Activated CD4-positive, alpha-beta T cell treated with anti-CD3 and anti-CD28 coated beads for 24 hours (primary cell): ENCODE results near the gene TBC1D24.
A peak's percentile ranks its signal among the peaks of the same experiment; 100 is the strongest.
"Not testable (repeated sequence)": the region's sequence is repeated elsewhere in the genome, so short reads cannot be mapped to it uniquely, and the experiment has no call there.

Experiments
- DNase-seq, 2 donors: peaks; one replicate each; pipeline ENCODE4 v3.0.0-alpha.2; 2020; ENCODE audit warnings: low read depth in 2 of 2

Gene TBC1D24

DNA sequence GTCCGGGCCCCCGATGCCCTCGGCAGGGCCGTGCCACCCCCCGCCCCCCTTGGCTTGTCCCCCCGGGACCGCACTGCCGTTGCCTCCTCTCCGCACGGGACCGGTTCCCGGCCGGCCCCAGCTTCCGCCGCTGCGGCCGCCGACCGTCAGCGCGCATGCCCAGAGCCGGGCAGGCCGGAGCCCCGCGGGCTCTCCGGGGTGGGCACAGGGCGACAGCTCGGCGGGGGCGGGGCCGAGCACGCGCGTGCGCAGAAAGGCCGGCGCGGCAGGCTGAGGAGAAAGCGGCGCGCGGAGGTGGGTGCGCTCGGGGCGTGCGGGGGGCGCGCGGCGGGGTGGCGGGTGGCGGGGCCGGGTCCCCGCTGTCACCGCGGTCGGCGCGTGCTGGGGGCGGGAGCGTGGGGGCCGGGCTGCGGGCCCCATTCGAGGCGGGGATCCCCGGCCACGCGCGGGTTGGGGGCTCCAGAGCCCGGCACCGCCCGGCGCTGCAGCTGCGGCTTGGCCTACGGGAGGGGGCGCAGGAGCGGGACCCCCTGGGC lies at the start of gene TBC1D24:
TSS of gene TBC1D24 (plus strand) at position 251 of the 536 bp plus-strand sequence. CDS start 21,022 bp downstream, outside the sequence.
- DNase-seq = peak; percentile 72 to 80

DNA sequence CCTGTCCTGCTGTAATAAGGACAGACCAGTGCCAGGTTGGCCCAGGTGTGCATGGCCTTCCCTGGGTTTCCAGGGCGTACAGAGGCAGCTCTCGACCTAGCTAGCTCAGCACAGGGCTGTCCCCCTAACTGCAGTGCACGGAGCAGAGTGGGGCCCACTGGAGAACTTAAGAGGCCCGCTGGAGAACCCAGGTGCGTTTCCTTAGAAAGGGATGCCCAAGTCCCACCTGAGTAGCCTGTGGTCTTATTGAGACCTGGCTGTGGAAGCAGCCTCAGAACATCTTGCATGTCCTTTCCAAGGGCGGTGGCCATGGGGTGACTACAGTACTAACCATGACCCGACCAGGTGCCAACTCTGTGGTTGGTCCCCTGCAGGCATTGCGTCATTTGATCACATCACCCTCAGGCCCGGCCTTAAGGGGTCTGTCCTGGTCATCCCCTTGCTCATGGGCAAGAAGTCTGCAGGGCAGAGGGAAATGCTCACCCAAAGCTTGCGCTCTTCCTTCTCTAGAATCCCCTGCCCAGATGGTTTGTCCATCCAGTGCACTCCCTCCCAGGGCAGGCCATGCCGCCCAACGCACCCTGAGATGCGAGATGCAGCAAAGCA lies 49.0 kb upstream of the TBC1D24 start:
- DNase-seq = no peak

GRCh38 chr16:2426941-2427361 lies 48.0 kb upstream of the TBC1D24 start:
- no peak for DNase-seq

- DNase-seq = no peak
Observed at GRCh38 chr16:2427526-2427925, 47.4 kb upstream of the TBC1D24 start.

- no peak for DNase-seq
Observed at GRCh38 chr16:2428051-2428783, 46.7 kb upstream of the TBC1D24 start.

DNA sequence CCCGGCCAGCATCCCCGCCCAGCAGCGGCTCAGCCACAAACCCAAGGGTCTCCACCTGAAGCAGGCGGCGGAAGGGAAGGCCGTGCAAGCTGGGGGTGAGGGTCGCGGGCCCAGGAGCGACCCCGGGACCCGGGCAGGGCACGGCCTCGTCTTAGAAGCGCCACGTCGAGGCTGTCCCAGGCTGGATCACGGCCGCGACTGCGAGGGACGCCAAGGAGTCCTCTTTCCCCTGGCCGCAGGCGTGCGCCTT lies 46.2 kb upstream of the TBC1D24 start:
- DNase-seq = no peak

DNA sequence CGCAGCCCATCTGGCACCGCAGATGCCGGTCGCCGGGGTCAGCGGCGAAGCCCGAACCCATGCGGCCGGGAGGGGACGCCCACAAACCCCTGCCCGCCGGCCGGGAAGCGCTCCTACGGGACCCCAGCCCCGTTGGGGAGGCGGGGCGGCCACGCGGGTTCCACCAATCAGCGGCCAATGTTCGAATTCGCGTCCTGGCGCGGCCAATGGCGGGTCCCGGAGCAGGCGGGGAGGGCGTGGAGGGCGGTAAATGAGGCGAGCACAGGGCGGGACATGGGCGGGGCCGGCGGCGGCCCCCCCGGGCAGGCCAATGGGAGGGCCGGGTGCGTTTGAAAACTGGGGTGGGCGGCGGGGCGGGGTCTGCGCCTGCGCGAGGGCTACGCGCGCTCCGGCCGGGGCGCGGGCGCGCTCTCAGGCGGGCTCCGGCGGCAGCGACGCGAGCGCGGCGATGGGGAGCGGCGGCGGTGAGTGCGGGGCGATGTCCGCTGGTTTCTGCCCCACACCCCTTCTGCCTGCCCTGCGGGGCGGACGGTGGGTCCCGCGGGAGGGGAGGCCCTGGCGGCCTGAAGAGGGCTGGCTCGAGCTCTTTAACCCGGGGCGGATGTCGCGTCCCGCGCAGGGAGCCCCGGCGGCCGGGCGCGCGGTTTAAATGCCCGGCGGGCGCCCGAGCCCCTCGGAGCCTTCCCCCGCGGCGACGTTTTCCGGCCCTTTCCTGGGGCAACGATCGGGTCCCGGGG lies 45.7 kb upstream of the TBC1D24 start, which contains the start of gene CCNF:
TSS of gene CCNF (plus strand) at position 414 of the 737 bp plus-strand sequence. CDS start at position 449, 35 bp downstream.
- DNase-seq = peak; percentile 97

DNA sequence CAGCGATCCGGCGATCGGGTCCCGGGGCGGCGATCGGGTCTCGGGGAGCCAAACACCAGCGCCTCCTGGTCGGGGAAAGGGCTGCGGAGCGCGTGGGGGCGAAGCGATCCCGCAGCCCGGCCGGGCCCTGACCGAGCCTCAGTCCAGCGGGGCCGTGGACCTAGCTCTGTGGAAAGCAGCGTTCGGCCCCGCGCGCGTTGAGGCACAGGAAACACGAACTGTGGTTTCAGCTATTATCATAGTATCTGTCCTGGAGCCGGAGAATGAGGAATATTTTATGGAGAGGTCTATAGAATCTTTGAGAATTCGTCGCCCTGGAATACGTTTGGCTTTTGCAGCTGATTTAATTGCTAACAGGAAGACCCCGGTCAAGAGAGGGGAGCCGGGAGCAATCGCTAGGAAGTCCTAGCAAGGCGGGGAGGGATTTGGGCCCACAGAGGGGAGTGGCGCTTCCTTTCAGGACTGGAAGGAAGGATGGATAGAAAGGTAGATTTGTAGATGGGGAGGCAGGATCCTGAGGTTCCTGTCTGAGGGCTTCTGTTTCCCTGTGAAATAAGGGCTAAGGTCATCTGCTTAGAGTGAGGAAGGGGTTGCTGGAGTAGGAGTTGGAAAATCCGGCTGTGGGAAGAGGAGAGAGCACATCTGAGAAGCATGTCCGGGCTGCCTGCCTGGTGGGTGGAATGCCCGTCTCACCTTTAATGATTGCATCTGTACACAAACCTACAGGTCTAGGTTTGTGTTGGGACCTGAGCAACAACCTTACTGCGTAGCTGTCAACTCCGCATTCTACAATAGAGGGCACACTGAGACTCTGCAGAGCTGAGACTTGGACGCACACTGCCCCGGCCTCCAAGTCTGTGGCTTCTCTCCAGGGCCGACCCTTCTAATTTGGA lies 44.9 kb upstream of the TBC1D24 start:
- DNase-seq = no peak

DNA sequence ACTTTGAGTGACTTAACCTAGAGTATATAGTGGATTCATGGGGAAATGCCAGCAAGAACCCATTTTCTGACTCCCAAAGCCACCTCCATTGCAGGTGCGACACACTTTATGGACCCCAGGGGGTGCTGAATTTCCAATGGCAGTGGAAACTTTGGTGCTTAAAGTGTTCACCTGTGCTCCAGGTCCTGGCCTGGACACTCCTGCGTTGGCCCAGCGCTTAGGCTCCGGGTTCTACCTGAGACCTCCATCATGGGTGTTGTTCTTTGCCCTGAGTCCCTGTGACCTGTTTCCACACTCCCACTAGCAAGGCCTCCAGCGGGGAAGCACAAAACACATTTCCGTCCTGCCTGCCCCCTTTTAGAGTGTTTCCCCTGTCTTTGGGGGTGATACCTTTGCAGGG lies 42.6 kb upstream of the TBC1D24 start:
- DNase-seq = no peak

- no peak for DNase-seq
Observed at GRCh38 chr16:2432801-2433505, 42.0 kb upstream of the TBC1D24 start.

DNA sequence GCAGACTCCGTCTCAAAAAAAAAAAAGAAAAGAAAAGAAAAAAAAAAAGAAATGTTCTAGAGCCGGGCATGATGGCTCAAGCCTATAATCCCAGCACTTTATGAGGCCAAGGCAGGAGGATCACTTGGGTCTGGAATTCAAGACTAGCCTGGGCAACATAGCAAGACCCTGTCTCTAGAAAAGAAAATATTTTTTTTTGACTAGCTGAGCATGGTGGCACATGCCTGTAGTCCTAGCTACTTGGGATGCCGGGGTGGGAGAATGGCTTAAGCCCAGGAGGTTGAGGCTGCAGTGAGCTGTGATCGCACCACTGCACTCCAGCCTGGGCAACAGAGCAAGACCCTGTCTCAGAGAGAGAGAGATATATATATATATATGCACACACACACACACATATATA lies 39.7 kb upstream of the TBC1D24 start:
- DNase-seq = not testable (repeated sequence)

DNA sequence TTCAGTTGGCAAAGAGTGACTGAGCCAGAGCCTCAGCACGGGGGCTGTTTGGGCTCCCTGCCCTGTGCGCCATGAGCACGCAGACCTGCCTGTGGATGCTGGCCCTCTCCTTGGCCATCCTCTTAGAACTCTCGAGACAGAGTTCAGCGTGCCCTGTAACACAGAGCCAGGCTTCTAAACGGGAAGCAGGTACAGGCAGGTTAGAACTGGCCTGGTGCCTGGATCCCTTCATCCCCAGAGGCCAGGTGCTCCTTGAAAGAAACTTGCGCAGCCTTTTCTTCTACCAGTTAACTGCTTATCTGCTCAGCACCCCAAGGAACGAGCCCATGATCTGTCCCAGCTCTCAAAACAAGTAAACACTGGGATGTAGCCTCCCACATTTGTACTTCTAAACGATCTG lies 38.8 kb upstream of the TBC1D24 start:
- DNase-seq = no peak

- DNase-seq = no peak
Observed at GRCh38 chr16:2437032-2437790, 37.7 kb upstream of the TBC1D24 start.

GRCh38 chr16:2438121-2438520 lies 36.8 kb upstream of the TBC1D24 start:
- no peak for DNase-seq

GRCh38 chr16:2439598-2439997 lies 35.3 kb upstream of the TBC1D24 start:
- no peak for DNase-seq

- not testable (repeated sequence) for DNase-seq
Observed at GRCh38 chr16:2441143-2441804, 33.7 kb upstream of the TBC1D24 start.

- DNase-seq = no peak
Observed at GRCh38 chr16:2443555-2443954, 31.4 kb upstream of the TBC1D24 start.

DNA sequence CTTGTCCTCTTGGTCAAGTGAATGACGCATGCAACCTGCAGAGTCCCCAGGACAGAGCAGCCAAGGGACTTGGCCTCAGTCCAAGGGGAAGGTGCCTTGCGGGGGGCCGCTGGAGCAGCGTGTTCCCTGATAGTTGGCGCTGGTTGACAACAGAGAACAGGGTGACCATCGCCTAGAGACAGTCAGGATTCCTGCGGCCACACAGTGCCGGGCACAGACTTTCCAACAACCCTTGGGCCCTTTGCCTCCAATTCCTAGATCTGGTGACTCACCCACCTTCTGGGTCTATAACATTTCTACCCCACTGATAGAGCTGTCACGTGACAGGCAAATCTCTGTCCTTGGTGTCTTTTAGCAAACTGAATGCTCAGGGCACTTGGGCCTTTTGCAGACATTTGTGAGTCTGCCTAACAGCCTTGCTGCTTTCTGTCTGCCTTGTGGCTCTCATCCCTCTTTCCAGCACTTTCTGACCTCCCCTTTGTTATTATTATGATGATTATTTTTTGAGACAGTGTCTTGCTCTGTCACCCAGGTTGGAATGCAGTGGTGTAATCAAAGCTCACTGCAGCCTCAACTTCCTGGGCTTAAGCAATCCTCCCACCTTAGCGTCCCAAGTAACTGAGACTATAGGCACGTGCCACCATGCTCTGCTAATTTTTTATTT lies 26.9 kb upstream of the TBC1D24 start:
- DNase-seq = no peak

DNA sequence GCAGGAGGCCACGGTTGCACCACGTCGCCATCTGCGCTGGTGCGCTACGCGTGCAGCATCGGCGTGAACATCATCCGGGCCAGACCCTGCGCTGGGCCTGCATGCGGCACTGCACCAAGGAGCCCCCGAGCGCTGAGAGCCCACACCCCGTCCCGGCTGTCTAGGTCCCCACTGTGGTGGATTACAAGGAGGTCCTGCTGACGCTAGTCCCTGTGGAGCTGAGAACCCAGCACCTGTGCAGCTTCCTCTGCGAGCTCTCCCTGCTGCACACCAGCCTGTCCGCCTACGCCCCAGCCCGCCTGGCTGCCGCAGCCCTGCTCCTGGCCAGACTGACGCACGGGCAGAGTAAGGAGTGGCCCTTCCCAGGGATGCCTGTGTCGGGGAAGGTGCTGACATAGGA lies 25.8 kb upstream of the TBC1D24 start:
- DNase-seq = no peak
